T follicular helper cell (primary cell): Measurements from ENCODE around the gene EHD1.

Experiments
- DNase-seq: peaks from one replicate; pipeline ENCODE4 v3.0.0-alpha.2; 2020; ENCODE audit warnings: low read depth
- total RNA-seq, 2 experiments: gene quantifications; one replicate each; lab custom pipeline; 2026; lab: John Stamatoyannopoulos, UW

EHD1 gene
- total RNA-seq = 80.8 to 280 reads per million in 2 experiments

GRCh38 chr11:64878494-64879243, at the start of gene EHD1:
Gene EHD1 (minus strand): TSS chr11:64878621. CDS start chr11:64878464, 157 bp downstream.
- DNase-seq = peak; percentile 100

GRCh38 chr11:64926689-64927088, 48.3 kb upstream of the EHD1 start:
- no peak for DNase-seq

GRCh38 chr11:64925536-64926436, 47.4 kb upstream of the EHD1 start:
- no peak for DNase-seq

GRCh38 chr11:64924910-64925284, 46.5 kb upstream of the EHD1 start:
- DNase-seq = no peak

GRCh38 chr11:64923944-64924909, 45.8 kb upstream of the EHD1 start, which contains the start of gene PPP2R5B:
Gene PPP2R5B (plus strand): TSS chr11:64924689. CDS start chr11:64925735, 1,046 bp downstream.
- DNase-seq = peak; percentile 90

- no peak for DNase-seq
These were observed 44.8 kb upstream of the EHD1 start for GRCh38 chr11:64923151-64923661.

- no peak for DNase-seq
These were observed 43.0 kb upstream of the EHD1 start for GRCh38 chr11:64921384-64921783.

- no peak for DNase-seq
These were observed 41.7 kb upstream of the EHD1 start for GRCh38 chr11:64920124-64920523.

- DNase-seq = no peak
These were observed 41.2 kb upstream of the EHD1 start for GRCh38 chr11:64919627-64920026.

- DNase-seq = no peak
These were observed 39.6 kb upstream of the EHD1 start for GRCh38 chr11:64918017-64918416.

GRCh38 chr11:64917663-64917995, 39.2 kb upstream of the EHD1 start:
- no peak for DNase-seq

GRCh38 chr11:64916775-64917662, 38.6 kb upstream of the EHD1 start, which contains the start of gene ATG2A:
Gene ATG2A (minus strand): TSS chr11:64917209. CDS start chr11:64917135, 74 bp downstream.
- DNase-seq = peak; percentile 98

- no peak for DNase-seq
These were observed 37.8 kb upstream of the EHD1 start for GRCh38 chr11:64916040-64916774.

- no peak for DNase-seq
These were observed 37.0 kb upstream of the EHD1 start for GRCh38 chr11:64915376-64915887.

GRCh38 chr11:64914123-64914522, 35.7 kb upstream of the EHD1 start:
- no peak for DNase-seq

- DNase-seq = no peak
These were observed 34.8 kb upstream of the EHD1 start for GRCh38 chr11:64913171-64913727.

GRCh38 chr11:64911689-64912088, 33.3 kb upstream of the EHD1 start:
- no peak for DNase-seq

- DNase-seq = no peak
These were observed 32.7 kb upstream of the EHD1 start for GRCh38 chr11:64911142-64911541.

- no peak for DNase-seq
These were observed 32.2 kb upstream of the EHD1 start for GRCh38 chr11:64910451-64911093.
